HepG2 (cell line): Measurements from ENCODE around the gene HS2ST1.

Experiments
- HNF4G ChIP-seq, 2 experiments: sonication (generic) in 1 of 2; formaldehyde crosslinking in 1 of 2; IDR thresholded peaks; 2 replicates each; pipeline versions ENCODE4 v1.4.0 to v1.6.1; 2011 to 2020; ENCODE audit warnings: borderline replicate concordance in 2 of 2, low read depth in 2 of 2, mild to moderate bottlenecking in 2 of 2, low read length in 1 of 2, missing genetic modification reagents in 1 of 2, moderate library complexity in 1 of 2
- U2AF1 ChIP-seq: fragments of 200-400 bp; formaldehyde crosslinking; optimal IDR thresholded peaks from 2 replicates; pipeline ENCODE3; 2017; ENCODE audit warnings: mild to moderate bottlenecking, low read depth, low read length
- TF ChIP-seq, protein P1 (sequence below), 2 experiments: sonication (generic) in 1 of 2; formaldehyde crosslinking in 1 of 2; IDR thresholded peaks; 2 replicates each; pipeline versions ENCODE4 v1.5.1 to v1.6.1; 2011 to 2020; ENCODE audit warnings: borderline replicate concordance in 1 of 2, low read depth in 1 of 2, low read length in 1 of 2, mild to moderate bottlenecking in 1 of 2, missing genetic modification reagents in 1 of 2, moderate library complexity in 1 of 2

DNA sequence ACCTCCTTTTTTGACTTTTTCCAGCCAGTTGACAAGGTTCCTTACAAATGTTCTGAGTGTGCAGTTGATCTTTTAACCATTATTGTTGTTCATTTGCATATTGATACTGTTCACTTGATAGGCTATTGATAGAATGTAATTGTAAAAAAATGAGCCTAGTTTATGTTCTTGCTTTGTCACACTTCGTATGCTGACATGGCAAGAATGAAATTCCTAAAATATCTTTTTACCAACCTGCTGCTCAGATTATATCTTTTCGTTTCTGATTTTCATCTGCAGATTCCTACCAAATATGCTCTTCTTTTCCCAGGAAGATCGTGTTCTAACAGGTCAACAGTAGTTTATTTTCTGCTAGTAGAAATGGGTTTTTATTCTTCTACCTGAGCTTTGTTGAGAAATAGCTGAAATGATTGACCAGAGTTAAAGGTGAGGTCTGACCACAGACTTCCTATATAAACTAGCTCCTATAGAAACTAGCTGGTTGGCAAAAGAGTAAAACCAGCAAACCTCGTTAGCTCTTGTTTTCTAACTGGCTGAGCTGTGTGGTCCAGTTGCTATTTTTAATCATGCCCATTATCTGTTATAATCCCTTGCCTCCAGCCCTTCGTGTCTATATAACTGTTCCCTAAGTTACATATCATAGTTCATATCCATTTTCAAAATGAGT is 174.8 kb downstream of the HS2ST1 start:
- TF ChIP-seq HNF4G (IDR thresholded peaks at IDR 0.05; ENCODE audit: borderline replicate concordance, low read depth, low read length) (no peak), HNF4G (CRISPR knock-in tag; IDR thresholded peaks at IDR 0.05; ENCODE audit: borderline replicate concordance, low read depth) (no peak), U2AF1 (no peak)
- TF ChIP-seq, protein P1, sequence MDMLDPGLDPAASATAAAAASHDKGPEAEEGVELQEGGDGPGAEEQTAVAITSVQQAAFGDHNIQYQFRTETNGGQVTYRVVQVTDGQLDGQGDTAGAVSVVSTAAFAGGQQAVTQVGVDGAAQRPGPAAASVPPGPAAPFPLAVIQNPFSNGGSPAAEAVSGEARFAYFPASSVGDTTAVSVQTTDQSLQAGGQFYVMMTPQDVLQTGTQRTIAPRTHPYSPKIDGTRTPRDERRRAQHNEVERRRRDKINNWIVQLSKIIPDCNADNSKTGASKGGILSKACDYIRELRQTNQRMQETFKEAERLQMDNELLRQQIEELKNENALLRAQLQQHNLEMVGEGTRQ (IDR thresholded peaks at IDR 0.05; ENCODE audit: low read depth, low read length): no peak
- TF ChIP-seq, protein P1 (CRISPR knock-in tag; IDR thresholded peaks at IDR 0.05; ENCODE audit: borderline replicate concordance): no peak
